ES-I3 (cell line): ENCODE results near the gene MAN1A1.

Experiments used
- H3K36me3 ChIP-seq: 2 replicates; pipeline ENCODE4 v1.6.1; 2013; ENCODE audit warnings: mild to moderate bottlenecking, low read length, control low read depth, moderate library complexity; ENCODE audit not compliant: insufficient read depth
- H3K4me1 ChIP-seq: 2 replicates; pipeline ENCODE4 v1.6.1; 2013; ENCODE audit warnings: mild to moderate bottlenecking, control low read depth, low read length; ENCODE audit not compliant: insufficient read depth
- H3K9ac ChIP-seq: 2 replicates; pipeline ENCODE4 v1.6.1; 2013; ENCODE audit warnings: low read depth, mild to moderate bottlenecking, low read length, moderate library complexity
- H3K9me3 ChIP-seq: 2 replicates; pipeline ENCODE4 v1.6.1; 2013; ENCODE audit warnings: mild to moderate bottlenecking, low read length, moderate library complexity; ENCODE audit not compliant: control insufficient read depth, insufficient read depth

The MAN1A1 gene

DNA sequence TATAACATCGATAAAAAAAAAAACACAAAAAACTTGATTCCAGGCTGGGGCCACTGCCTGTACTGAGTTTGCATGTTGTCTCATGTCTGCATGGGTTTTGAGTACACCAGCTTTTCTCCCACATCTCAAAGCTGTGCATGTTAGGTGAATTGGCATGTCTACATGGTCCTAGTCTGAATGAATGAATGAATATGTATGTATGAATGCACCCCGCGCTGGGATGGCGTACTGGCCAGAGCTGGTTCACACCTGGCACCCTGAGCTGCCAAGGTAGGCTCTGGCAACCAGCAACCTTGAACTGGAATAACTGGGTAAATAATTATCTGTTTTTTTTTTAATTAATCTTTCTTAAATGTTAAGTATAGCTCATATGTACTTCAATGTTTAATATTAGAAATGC lies 131.0 kb downstream of the MAN1A1 start:
- H3K36me3 ChIP-seq = no peaks in the 10 kb centered on the region
- no peak overlapping the region for H3K9ac ChIP-seq
- H3K4me1 ChIP-seq = no peaks in the 10 kb centered on the region
- no peaks in the 10 kb centered on the region for H3K9me3 ChIP-seq

DNA sequence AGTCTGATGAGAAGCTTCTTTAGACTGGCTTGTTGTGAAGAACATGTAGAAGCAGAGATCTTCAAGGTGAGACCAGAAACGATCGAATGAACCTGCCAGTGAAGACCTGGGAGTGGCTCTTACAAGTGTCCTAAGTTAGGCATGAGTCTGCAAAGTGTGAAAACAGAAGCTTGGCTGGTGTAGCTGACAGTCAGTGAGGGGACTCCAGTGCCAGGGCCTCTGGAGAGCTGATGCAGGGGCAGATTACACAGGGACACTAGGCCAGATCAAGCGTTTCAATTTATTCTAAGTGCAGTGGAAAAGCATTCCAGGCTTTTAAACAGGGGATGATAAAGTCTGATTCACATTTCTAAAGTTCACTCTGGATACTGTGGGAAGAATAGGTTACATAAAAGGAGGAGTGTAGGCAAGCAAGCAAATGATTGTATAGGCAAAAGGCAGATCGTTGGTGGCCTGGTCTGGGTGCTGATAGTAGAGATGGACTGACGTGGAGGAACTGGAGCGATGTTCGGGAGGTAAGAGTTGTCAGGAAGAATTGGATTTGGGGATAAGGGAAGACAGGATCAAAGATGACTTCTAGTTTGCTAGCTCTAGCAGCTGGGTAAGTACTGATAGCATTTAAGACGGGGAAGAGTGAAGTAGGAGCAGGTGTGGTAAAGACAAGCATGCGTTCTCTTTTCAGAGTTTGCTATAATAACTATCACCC lies 133.5 kb downstream of the MAN1A1 start:
- H3K36me3 ChIP-seq = no peaks in the 10 kb centered on the region

DNA sequence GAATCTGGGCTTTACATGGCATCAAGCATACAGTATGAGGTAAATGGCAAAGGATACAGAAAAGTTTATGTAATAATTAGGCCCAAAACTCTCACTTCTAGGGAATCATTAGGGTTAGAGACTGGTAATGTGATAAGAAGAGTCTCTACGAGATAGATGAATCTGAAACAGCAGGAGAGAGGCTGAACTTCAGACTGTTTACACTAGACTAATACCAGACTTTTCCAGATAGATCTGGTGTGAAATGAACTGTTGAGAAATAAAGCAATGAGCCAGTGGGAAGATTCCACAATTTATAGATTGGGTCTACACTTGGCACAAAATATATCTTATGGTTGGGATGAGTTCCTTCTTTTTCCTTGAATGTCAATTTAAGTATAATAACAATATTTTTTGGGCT lies 134.3 kb downstream of the MAN1A1 start:
- Histone ChIP-seq H3K9me3 (no peaks in the 10 kb centered on the region), H3K4me1 (no peaks in the 10 kb centered on the region), H3K36me3 (no peaks in the 10 kb centered on the region), H3K9ac (no peak overlapping the region)

More for the DNA sequence above, 133.5 kb downstream of the MAN1A1 start:
- Histone ChIP-seq H3K9me3 (no peaks in the 10 kb centered on the region), H3K4me1 (no peaks in the 10 kb centered on the region), H3K9ac (no peak overlapping the region)

DNA sequence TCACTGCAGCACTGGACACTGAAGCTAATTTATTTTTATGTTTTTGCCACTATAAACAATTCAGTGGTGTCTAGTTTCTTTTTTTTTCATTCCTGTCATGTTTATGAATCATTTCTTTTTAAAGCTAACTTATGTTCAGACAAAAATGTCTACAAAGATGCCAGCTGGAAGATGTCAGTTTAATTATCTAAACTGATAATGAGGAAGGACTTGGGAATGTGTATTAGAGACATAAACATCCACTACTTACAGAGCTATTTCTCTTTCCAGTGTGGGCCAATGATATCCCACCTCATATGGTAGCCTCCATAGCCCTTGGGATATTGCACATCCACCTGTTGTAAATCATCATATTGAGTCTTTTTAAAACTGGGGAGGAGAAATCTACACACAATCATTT lies 139.0 kb downstream of the MAN1A1 start:
- no peak overlapping the region for H3K9ac ChIP-seq
- no peaks in the 10 kb centered on the region for H3K4me1 ChIP-seq
- no peaks in the 10 kb centered on the region for H3K36me3 ChIP-seq
- H3K9me3 ChIP-seq = no peaks in the 10 kb centered on the region

DNA sequence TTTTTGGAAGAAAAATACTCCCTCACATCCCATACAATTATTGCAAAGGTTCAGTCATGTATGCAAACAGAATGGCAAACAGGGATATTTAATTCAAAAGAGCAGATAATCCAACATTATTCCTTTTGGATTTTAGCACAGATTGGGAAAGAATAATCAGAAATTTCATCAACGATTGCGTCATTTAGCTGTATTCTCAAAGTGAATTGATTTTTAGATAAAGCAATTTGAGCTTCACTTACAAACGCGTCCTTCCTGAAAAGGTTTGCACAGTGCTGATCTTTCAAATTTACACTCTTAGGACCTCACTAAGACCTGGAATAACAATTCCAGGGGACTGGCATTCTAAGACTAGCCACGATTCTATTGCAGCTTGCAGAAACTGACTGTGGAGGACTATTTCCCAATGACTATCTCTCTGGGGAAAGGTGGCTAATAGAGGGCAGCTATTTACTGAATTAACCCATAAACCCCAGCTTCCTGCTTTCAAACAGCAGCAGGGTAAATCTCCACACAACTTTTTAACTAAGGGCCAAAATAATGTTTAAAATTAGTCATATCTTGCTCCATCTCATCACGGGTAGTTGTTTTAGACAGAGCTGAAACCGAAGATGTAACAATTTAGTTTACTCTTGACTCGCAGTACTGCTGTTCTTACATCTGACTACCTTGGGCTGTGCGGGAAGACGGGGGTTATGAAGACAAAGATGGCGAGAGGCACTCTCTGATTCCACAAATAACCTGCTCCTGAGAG lies 139.9 kb downstream of the MAN1A1 start:
- Histone ChIP-seq H3K9ac (no peak overlapping the region), H3K36me3 (no peaks in the 10 kb centered on the region), H3K9me3 (no peaks in the 10 kb centered on the region)

DNA sequence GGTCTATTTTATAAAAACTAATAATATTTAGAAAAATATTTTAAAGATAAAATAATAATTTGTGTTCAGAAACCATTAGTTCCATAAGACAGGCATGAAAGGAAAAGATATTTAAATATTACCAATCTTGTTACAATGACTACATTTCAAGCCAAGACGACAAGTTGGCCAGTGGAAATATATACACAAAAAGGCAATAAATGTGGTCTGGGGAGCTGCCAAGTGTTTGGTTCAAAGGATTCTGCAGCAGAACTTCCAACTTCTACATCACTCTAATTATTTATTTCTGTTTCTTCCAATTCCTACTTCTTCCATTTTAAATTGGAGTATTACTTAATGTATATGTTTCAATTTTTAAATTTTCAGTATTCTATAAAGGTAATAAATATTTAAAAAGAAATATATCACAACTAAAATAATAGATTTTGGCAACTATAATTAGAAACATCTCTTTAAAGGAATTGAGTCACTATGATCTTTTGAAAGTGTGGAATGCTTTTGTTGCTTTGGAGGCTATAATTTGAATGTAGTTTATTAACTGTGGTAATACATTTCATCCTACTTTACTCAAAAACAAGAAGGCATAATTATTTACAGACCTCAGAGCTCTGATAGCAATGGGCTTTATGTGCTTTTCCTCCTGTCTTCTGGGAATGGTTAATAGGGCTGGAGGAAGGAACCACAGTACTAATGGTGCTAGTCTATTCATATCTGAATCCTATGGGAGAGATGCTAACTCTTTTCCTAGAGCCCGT lies 141.4 kb downstream of the MAN1A1 start:
- Histone ChIP-seq H3K9ac (no peak overlapping the region), H3K9me3 (no peaks in the 10 kb centered on the region), H3K4me1 (no peaks in the 10 kb centered on the region), H3K36me3 (no peaks in the 10 kb centered on the region)

More for the DNA sequence above, 139.9 kb downstream of the MAN1A1 start:
- no peaks in the 10 kb centered on the region for H3K4me1 ChIP-seq

DNA sequence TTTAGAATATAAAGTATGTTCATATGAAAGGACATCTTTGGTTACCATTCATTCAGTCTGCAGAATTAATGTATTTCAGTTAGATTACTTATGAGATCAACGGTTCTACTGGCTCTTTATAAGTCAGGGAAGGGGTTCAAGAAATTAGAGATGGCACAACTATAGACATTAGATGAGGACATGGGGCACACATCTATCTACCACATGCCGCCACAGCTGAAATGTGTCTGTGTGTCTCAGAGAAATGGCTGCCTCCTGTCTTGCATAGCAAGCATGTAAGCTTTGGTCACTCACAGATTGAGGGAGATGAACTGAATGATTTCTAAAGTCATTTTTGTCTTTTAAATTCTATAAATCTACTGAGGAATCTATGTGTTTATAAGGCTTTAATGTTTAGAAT lies 142.2 kb downstream of the MAN1A1 start:
- no peaks in the 10 kb centered on the region for H3K9me3 ChIP-seq
- no peak overlapping the region for H3K9ac ChIP-seq
- no peaks in the 10 kb centered on the region for H3K36me3 ChIP-seq
- no peaks in the 10 kb centered on the region for H3K4me1 ChIP-seq

DNA sequence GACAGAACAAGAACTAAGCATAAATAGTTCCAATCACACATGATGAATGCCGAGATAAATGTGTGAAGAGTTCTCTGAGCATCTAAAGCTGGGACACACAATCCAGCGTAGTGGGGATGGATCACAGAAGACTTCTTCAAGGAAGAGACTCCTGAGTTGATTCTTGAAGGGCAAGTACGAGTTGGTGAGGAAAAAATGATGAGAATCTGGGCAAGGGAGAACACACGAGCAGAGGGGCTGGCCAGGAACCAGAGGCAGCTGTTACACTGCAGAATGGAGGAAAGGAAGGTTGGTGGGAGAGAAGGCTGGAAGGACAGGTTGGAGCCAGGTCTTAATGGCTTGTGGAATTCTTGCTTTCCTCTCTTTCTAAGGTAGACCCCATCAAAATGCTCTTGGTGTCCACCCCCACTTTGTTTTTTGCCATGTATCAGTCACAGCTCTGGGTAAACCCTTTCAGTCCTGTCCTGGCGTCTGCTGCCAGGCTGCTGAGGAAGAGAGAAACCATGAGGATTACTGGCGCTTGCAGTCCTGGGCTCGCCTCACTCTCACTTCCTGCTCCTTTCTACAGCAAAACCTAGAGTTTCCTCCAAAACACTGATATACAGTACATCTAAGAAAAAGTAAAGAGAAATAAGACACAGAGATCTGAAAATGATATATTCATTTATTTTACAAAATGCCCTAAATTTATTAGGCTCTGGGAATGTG lies 143.5 kb downstream of the MAN1A1 start:
- no peak overlapping the region for H3K9ac ChIP-seq
- no peaks in the 10 kb centered on the region for H3K4me1 ChIP-seq
- H3K9me3 ChIP-seq = no peaks in the 10 kb centered on the region
- no peaks in the 10 kb centered on the region for H3K36me3 ChIP-seq

DNA sequence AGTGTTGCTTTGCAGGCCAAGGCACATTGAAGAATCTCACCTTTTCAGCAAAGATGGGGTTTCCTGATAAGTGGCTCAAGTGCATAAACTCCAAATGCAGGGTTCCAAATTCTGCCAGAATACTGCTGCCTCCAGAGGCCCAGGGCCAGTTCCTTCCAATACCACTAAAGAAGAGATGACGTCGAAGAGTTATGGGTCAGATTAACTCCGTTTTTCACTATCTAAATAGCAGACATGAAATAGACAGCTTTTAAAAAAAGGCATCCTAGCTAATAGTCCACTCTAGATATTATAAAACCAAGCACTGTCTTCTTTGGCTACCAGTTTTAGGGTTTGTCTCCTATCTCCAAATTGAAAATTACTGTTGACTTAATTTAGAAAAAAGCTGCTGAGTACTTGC lies 144.8 kb downstream of the MAN1A1 start:
- Histone ChIP-seq H3K9ac (no peak overlapping the region), H3K4me1 (no peaks in the 10 kb centered on the region), H3K36me3 (no peaks in the 10 kb centered on the region), H3K9me3 (no peaks in the 10 kb centered on the region)

DNA sequence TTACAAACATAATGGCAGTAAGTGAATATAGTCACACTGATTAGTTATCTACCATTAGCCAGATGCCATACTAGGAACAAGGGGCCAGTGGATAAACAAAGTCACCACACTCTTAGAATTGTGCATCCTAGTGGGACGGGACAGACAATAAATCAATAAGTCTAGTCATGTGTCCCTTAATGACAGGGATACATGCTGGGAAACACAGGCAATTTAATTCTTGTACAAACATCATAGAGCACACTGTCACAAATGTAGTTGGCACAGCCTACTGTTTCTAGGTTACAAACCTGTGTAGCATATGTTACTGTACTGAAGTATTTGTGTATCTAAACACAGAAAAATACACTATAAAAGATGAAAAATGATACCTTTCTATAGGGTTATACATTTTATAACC lies 148.1 kb downstream of the MAN1A1 start:
- no peaks in the 10 kb centered on the region for H3K9me3 ChIP-seq
- H3K9ac ChIP-seq = no peak overlapping the region
- H3K36me3 ChIP-seq = no peaks in the 10 kb centered on the region
- no peaks in the 10 kb centered on the region for H3K4me1 ChIP-seq

DNA sequence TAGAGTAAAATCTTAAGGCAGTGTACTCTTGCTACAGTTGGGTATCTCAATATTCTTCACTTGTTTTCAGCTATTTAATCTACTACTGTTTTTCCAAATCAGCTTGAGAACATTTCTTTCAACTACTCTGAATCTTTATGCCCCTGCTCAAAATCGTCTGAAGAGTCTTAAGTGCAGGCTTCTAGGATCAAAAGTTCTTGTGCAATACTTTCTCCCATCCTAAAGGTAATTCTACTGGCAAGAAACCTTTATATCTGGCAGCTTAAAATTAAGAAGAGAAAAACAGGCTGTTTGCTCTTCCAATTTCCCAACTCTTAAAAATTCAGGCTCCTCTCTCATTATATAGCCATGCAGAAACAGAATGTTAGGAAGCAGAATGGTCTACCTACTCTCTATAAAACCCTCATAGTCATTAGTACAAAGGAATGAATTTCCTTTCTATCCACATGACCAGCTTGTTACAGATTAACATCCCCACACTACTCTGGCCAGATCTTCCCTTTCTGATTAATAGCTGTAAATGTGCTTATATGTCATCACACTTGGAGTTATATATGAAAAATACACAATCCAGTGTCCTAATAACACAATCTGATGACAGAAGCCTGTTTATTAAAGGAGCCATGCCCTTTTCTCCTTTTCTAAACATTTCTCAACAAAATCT lies 148.9 kb downstream of the MAN1A1 start:
- H3K9ac ChIP-seq = no peak overlapping the region
- no peaks in the 10 kb centered on the region for H3K4me1 ChIP-seq
- no peaks in the 10 kb centered on the region for H3K36me3 ChIP-seq
- H3K9me3 ChIP-seq = no peaks in the 10 kb centered on the region

DNA sequence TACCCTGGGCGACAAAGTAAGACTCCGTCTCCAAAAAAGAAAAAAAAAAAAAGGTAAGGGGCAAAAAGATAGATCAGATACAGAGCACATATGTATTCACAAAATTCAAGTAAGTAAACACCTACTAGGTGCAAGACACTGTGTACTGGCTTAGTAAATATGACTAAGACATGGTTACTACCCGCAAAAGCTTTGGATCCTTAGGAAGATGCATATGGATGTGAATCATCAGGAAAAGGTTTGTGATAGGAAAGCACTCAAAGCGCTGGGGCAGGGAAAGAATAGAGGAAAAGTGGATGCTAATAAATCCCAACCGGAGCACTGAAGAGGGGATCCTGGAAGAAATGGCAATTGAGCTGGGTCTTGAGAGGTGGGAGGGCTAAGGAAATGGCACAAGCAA lies 152.3 kb downstream of the MAN1A1 start:
- Histone ChIP-seq H3K4me1 (no peaks in the 10 kb centered on the region), H3K9me3 (no peaks in the 10 kb centered on the region), H3K36me3 (no peaks in the 10 kb centered on the region), H3K9ac (no peak overlapping the region)

DNA sequence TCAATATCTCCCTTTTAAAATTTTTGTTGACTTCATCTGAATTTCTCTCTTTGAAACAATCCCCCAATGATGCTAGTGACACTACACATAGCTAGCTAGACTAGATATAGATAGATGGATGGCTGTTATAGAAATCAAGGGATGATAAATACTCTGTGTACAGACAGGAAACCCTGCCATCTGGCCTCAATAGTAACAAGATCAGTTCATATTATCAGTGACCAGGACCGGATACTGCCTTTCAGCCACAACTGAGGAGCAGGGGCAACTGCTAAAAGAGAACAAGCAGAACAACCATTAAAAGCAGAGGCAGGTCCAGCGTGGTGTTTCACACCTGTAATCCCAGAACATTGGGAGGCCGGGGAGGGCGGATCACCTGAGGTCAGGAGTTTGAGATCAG lies 152.8 kb downstream of the MAN1A1 start:
- H3K9ac ChIP-seq = no peak overlapping the region
- H3K36me3 ChIP-seq = no peaks in the 10 kb centered on the region
- no peaks in the 10 kb centered on the region for H3K9me3 ChIP-seq

DNA sequence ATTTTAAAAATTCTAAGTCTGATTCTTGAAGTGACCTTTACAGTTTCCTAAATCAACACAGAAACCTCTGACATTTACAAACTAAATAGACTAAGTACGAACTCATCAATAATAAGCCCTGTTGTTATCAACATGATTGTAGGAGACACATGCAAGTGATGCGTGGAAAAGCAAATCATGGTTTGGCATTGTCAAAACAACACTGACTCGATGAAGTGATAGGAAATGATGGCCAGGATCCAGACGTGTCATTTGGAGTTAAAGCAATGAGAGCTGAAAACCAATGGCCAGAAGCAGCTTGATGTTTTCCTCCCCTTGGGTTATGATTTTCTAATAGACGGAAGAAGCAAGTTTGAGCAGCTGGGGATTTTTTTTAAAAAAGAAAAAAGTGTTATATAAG lies 153.7 kb downstream of the MAN1A1 start:
- no peak overlapping the region for H3K9ac ChIP-seq
- no peaks in the 10 kb centered on the region for H3K9me3 ChIP-seq
- H3K36me3 ChIP-seq = no peaks in the 10 kb centered on the region
- no peaks in the 10 kb centered on the region for H3K4me1 ChIP-seq

More for the DNA sequence above, 152.8 kb downstream of the MAN1A1 start:
- H3K4me1 ChIP-seq = no peaks in the 10 kb centered on the region
